K562 (cell line): ENCODE measurements around the gene NREP. TPM values are rescaled to one million over a fixed set of nuclear protein-coding genes. Genes with fewer than 3 reads are reported as not detected.

Source experiments
- ATAC-seq: fragments of 200-7000 bp; cut with Tn5 transposase; 3 replicates; pipeline ENCODE4 v1.9.1; 2020; ENCODE audit warnings: moderate library complexity
- BruUV-seq: library from RNA; stranded (reverse); fragments of 400-500 nt; replicated peaks from 2 replicates; lab custom pipeline; 2021; lab: Mats Ljungman, UMichigan
- CTCF ChIA-PET: fragments of 300-600 bp; formaldehyde crosslinking; extraction: SDS; loops from one replicate; lab custom pipeline; 2021; ENCODE audit warnings: low intra/inter-chr PET ratio; lab: Yijun Ruan, JAX
- POLR2A ChIA-PET: fragments of 300-600, 350-650 bp; sonication (Branson Sonifier 250); formaldehyde crosslinking; extraction: SDS; loops from one replicate; lab custom pipeline; 2021; ENCODE audit warnings: antibody characterized with exemption, inconsistent platforms; lab: Yijun Ruan, JAX
- DNase-seq, 4 experiments: peaks; one replicate each; pipeline versions ENCODE4 v3.0.0 to v3.0.0-alpha.2; 2011 to 2018; ENCODE audit warnings: low spot score in 3 of 4, mixed read lengths in 3 of 4; ENCODE audit errors: extremely low read depth in 1 of 4
- FAIRE-seq: peaks from 2 replicates; lab custom pipeline; 2011; peaks lifted over from hg19 to GRCh38; lab: Jason Lieb, UNC
- H2AFZ ChIP-seq: 2 replicates; pipeline ENCODE4 v1.6.0; 2011; ENCODE audit warnings: low read depth, low read length, control low read depth, inconsistent platforms
- H3K27ac ChIP-seq: fragments of 200-600 bp; 3 replicates; pipeline ENCODE4 v1.8.0; 2011; ENCODE audit warnings: low read depth, mild to moderate bottlenecking, control low read depth, inconsistent platforms, low read length, moderate library complexity, mixed read lengths; ENCODE audit errors: extremely low read depth
- H3K27me3 ChIP-seq, 2 experiments: fragments of 300-600 bp in 1 of 2; 2 replicates in 1 of 2; 3 replicates in 1 of 2; pipeline versions ENCODE4 v1.6.0 to v1.8.0; 2011; ENCODE audit warnings: inconsistent platforms in 2 of 2, low read length in 2 of 2, mild to moderate bottlenecking in 1 of 2, mixed read lengths in 1 of 2, moderate library complexity in 1 of 2; ENCODE audit not compliant: control insufficient read depth in 2 of 2, insufficient read depth in 2 of 2
- H3K36me3 ChIP-seq: fragments of 300-600 bp; 3 replicates; pipeline ENCODE4 v1.8.0; 2011; ENCODE audit warnings: mild to moderate bottlenecking, low read length, inconsistent platforms; ENCODE audit not compliant: control insufficient read depth, insufficient read depth
- H3K4me1 ChIP-seq, 2 experiments: fragments of 200-600 bp in 1 of 2; replicated peaks in 1 of 2; 2 replicates in 1 of 2; 3 replicates in 1 of 2; pipeline versions ENCODE4 v1.5.1 to v1.8.0; 2011; ENCODE audit warnings: inconsistent platforms in 2 of 2, low read length in 2 of 2, mild to moderate bottlenecking in 1 of 2, mixed read lengths in 1 of 2, moderate library complexity in 1 of 2; ENCODE audit not compliant: control insufficient read depth in 2 of 2, insufficient read depth in 2 of 2
- H3K4me2 ChIP-seq: 2 replicates; pipeline ENCODE4 v1.6.1; 2011; ENCODE audit warnings: low read length, control low read depth, inconsistent platforms, mixed read lengths; ENCODE audit not compliant: insufficient read depth
- H3K4me3 ChIP-seq: fragments of 200-600 bp; sonication (generic), shearing (Covaris generic); 2 replicates; pipeline ENCODE4 v1.5.1; 2016; ENCODE audit warnings: control low read depth, inconsistent platforms
- H3K79me2 ChIP-seq: fragments of 200-600 bp; 3 replicates; pipeline ENCODE4 v1.8.0; 2011; ENCODE audit warnings: low read length, inconsistent platforms; ENCODE audit not compliant: control insufficient read depth, insufficient read depth
- H3K9ac ChIP-seq, 2 experiments: 2 replicates each; pipeline versions ENCODE4 v1.6.0 to v1.6.1; 2011; ENCODE audit warnings: low read depth in 2 of 2, low read length in 2 of 2, control low read depth in 1 of 2, inconsistent platforms in 1 of 2, mild to moderate bottlenecking in 1 of 2, mixed read lengths in 1 of 2; ENCODE audit not compliant: insufficient read depth in 1 of 2
- H3K9me1 ChIP-seq: one replicate; pipeline ENCODE4 v1.6.0; 2011; ENCODE audit warnings: inconsistent platforms, mild to moderate bottlenecking, low read length, moderate library complexity; ENCODE audit not compliant: control insufficient read depth, insufficient read depth
- H3K9me3 ChIP-seq: replicated peaks from 2 replicates; pipeline ENCODE4 v1.5.1; 2011; ENCODE audit warnings: low read depth, low read length, inconsistent platforms; ENCODE audit not compliant: control insufficient read depth, insufficient read depth
- H4K20me1 ChIP-seq: replicated peaks from 2 replicates; pipeline ENCODE4 v1.6.1; 2011; ENCODE audit warnings: low read length, inconsistent platforms, mixed read lengths; ENCODE audit not compliant: control insufficient read depth, insufficient read depth
- LCOR ChIP-seq: sonication (generic); formaldehyde crosslinking; IDR thresholded peaks from 2 replicates; pipeline ENCODE4 v1.8.0; 2022; ENCODE audit warnings: mild to moderate bottlenecking, missing genetic modification reagents
- MBD2 ChIP-seq: sonication (generic); IDR thresholded peaks from 2 replicates; pipeline ENCODE4 v1.6.1; 2016; ENCODE audit warnings: low read depth, borderline replicate concordance
- PCBP2 ChIP-seq: fragments of 200-400 bp; formaldehyde crosslinking; IDR thresholded peaks from 2 replicates; pipeline ENCODE4 v1.6.1; 2018; ENCODE audit warnings: low read length, low read depth, mild to moderate bottlenecking, moderate library complexity; ENCODE audit not compliant: poor library complexity, severe bottlenecking
- RB1 ChIP-seq: fragments of 450-650 bp; IDR thresholded peaks from 2 replicates; pipeline ENCODE4 v1.6.1; 2017; ENCODE audit warnings: low read depth, mild to moderate bottlenecking
- SETDB1 ChIP-seq: IDR thresholded peaks from one replicate; pipeline ENCODE4 v1.6.1; 2012; ENCODE audit warnings: low read length, control low read depth, inconsistent platforms
- SPI1 ChIP-seq: IDR thresholded peaks from 2 replicates; pipeline ENCODE4 v1.6.1; 2011; ENCODE audit warnings: low read depth, low read length, control low read depth, borderline replicate concordance
- SRSF9 ChIP-seq: fragments of 200-400 bp; formaldehyde crosslinking; IDR thresholded peaks from 2 replicates; pipeline ENCODE4 v1.6.1; 2017; ENCODE audit warnings: low read depth, low read length, borderline replicate concordance
- TCF7 ChIP-seq: sonication (generic); IDR thresholded peaks from 2 replicates; pipeline ENCODE4 v1.6.1; 2016; ENCODE audit warnings: antibody characterized with exemption, borderline replicate concordance
- ZNF232 ChIP-seq: sonication (generic); formaldehyde crosslinking; IDR thresholded peaks from 2 replicates; pipeline ENCODE4 v1.8.0; 2022; ENCODE audit warnings: mild to moderate bottlenecking, missing genetic modification reagents
- ZNF24 ChIP-seq: fragments of 450-650 bp; IDR thresholded peaks from 2 replicates; pipeline ENCODE4 v1.6.1; 2016
- WGBS: fragments of 100-300 bp; shearing (Covaris generic); methylation state at CpG from one replicate; pipeline ENCODE4 v1.1.6; 2016; ENCODE audit warnings: low coverage, mixed read lengths; ENCODE audit not compliant: insufficient coverage; ENCODE audit errors: missing lambda C conversion rate; 5-methylcytosine and 5-hydroxymethylcytosine counted together
- in situ Hi-C: fragments of 300-500 bp; cut with MboI; formaldehyde crosslinking; loops from 4 replicates; pipeline ENCODE4 v1.15.0; 2018; ENCODE audit warnings: inconsistent platforms, mixed read lengths
- intact Hi-C: fragments of 100-400 bp; cut with micrococcal nuclease; formaldehyde crosslinking; loops from 2 replicates; pipeline ENCODE4 v1.14.2; 2022
- polyA plus RNA-seq, 8 experiments: library from polyadenylated mRNA; depleted of rRNA in 4 of 8; stranded (reverse) in 5 of 8; unstranded in 3 of 8; fragments of >200 nt; fragmentation: Nextera tagmentation in 2 of 8; fragmentation: Illumina TruSeq in 1 of 8; extraction: Ambion mirVana in 2 of 8; extraction: Trizol in 1 of 8; gene quantifications; 2 replicates each; pipeline versions ENCODE4 v1.2.1 to v1.2.3, GENCODE V29; 2011 to 2014; ENCODE audit warnings: inconsistent platforms in 1 of 8, missing spikeins in 1 of 8
- total RNA-seq, 7 experiments: library from RNA; depleted of rRNA in 6 of 7; stranded (reverse); fragments of >200 nt in 6 of 7; fragmentation: Illumina TruSeq in 2 of 7; extraction: Trizol in 2 of 7; gene quantifications; 2 replicates each; pipeline versions ENCODE4 v1.2.1 to v1.2.3, GENCODE V29; 2011 to 2021; ENCODE audit warnings: low replicate concordance in 1 of 7
- TF ChIP-seq, protein P1 (sequence below): fragments of 250-450 bp; sonication (Bioruptor Pico); IDR thresholded peaks from 2 replicates; pipeline ENCODE4 v1.8.0; 2021; ENCODE audit warnings: mild to moderate bottlenecking, moderate library complexity
- TF ChIP-seq, protein P2 (sequence below): fragments of 250-450 bp; sonication (Bioruptor Pico); IDR thresholded peaks from 2 replicates; pipeline ENCODE4 v1.5.0; 2021
- TF ChIP-seq, protein P3 (sequence below): fragments of 250-450 bp; sonication (Bioruptor Pico); IDR thresholded peaks from 2 replicates; pipeline ENCODE4 v1.4.0; 2020; ENCODE audit warnings: mild to moderate bottlenecking, moderate library complexity
- TF ChIP-seq, protein P4 (sequence below): fragments of 250-450 bp; sonication (Bioruptor Pico); IDR thresholded peaks from 2 replicates; pipeline ENCODE4 v1.4.0; 2020

The NREP gene
- total and polyA plus RNA-seq, 9 of the 15 experiments (the other 6 are each of a cell fraction or from before 2014, with no cell fraction given) = 0.08 to 0.58 (median 0.23) TPM; not detected in 1

DNA sequence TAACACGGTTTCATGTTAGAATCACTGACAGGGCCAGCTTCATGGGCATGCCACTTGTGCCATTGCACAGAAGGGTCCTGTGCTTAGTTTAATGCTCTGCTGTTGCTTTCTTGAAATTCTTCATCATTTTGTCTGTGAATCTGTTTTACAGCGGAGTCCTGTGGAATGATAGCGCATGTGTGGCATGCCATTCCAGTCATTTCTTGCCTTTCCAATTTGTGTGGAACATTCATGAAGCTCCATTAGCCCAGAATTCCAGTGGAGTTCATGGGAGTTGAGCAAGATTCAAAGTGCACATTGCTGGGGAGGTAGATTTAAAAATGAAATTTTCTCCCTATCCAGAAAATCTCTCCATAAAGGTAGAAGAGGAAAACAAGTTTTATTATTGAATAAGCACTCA is 43.4 kb upstream of the NREP start:
- intact Hi-C loops = no loop called here
- ATAC-seq = no peak
- no peak for DNase-seq
- H3K27me3 ChIP-seq = no peaks in the 10 kb centered on the region
- H2AFZ ChIP-seq = no peak overlapping the region
- no peak overlapping the region for H3K4me3 ChIP-seq
- no peaks in the 10 kb centered on the region for H4K20me1 ChIP-seq
- CTCF ChIA-PET = no interaction called here
- no peaks in the 10 kb centered on the region for H3K9me3 ChIP-seq
- in situ Hi-C loops = no loop called here
- no peak for FAIRE-seq
- H3K36me3 ChIP-seq = no peaks in the 10 kb centered on the region
- H3K9me1 ChIP-seq = no peaks in the 10 kb centered on the region
- H3K27ac ChIP-seq = no peak overlapping the region
- BruUV-seq = no TSS peak
- H3K4me1 ChIP-seq = no peaks in the 10 kb centered on the region
- no peaks in the 10 kb centered on the region for H3K79me2 ChIP-seq
- WGBS = 0% methylated on average over 3 of the region's 3 CpGs
- TF ChIP-seq LCOR (CRISPR knock-in tag) = no peak
- TF ChIP-seq, protein P1, sequence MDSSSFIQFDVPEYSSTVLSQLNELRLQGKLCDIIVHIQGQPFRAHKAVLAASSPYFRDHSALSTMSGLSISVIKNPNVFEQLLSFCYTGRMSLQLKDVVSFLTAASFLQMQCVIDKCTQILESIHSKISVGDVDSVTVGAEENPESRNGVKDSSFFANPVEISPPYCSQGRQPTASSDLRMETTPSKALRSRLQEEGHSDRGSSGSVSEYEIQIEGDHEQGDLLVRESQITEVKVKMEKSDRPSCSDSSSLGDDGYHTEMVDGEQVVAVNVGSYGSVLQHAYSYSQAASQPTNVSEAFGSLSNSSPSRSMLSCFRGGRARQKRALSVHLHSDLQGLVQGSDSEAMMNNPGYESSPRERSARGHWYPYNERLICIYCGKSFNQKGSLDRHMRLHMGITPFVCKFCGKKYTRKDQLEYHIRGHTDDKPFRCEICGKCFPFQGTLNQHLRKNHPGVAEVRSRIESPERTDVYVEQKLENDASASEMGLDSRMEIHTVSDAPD (CRISPR knock-in tag) = no peak
- TF ChIP-seq SRSF9 = no peak
- TF ChIP-seq MBD2 = no peak
- TF ChIP-seq SPI1 = no peak
- no peak for TF ChIP-seq ZNF232 (CRISPR knock-in tag)
- no peak for TF ChIP-seq TCF7
- TF ChIP-seq, protein P2, sequence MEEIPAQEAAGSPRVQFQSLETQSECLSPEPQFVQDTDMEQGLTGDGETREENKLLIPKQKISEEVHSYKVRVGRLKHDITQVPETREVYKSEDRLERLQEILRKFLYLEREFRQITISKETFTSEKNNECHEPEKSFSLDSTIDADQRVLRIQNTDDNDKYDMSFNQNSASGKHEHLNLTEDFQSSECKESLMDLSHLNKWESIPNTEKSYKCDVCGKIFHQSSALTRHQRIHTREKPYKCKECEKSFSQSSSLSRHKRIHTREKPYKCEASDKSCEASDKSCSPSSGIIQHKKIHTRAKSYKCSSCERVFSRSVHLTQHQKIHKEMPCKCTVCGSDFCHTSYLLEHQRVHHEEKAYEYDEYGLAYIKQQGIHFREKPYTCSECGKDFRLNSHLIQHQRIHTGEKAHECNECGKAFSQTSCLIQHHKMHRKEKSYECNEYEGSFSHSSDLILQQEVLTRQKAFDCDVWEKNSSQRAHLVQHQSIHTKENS = no peak
- TF ChIP-seq ZNF24 = no peak
- TF ChIP-seq, protein P3, sequence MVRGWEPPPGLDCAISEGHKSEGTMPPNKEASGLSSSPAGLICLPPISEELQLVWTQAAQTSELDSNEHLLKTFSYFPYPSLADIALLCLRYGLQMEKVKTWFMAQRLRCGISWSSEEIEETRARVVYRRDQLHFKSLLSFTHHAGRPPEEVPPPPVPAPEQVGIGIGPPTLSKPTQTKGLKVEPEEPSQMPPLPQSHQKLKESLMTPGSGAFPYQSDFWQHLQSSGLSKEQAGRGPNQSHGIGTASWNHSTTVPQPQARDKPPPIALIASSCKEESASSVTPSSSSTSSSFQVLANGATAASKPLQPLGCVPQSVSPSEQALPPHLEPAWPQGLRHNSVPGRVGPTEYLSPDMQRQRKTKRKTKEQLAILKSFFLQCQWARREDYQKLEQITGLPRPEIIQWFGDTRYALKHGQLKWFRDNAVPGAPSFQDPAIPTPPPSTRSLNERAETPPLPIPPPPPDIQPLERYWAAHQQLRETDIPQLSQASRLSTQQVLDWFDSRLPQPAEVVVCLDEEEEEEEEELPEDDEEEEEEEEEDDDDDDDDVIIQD (CRISPR knock-in tag) = no peak
- no peak for TF ChIP-seq PCBP2
- no peak for TF ChIP-seq SETDB1
- TF ChIP-seq, protein P4, sequence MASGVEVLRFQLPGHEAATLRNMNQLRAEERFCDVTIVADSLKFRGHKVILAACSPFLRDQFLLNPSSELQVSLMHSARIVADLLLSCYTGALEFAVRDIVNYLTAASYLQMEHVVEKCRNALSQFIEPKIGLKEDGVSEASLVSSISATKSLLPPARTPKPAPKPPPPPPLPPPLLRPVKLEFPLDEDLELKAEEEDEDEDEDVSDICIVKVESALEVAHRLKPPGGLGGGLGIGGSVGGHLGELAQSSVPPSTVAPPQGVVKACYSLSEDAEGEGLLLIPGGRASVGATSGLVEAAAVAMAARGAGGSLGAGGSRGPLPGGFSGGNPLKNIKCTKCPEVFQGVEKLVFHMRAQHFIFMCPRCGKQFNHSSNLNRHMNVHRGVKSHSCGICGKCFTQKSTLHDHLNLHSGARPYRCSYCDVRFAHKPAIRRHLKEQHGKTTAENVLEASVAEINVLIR (CRISPR knock-in tag) = no peak
- no peak for TF ChIP-seq RB1
- H3K4me2 ChIP-seq = no peak overlapping the region
- POLR2A ChIA-PET = no interaction called here
- no peak overlapping the region for H3K9ac ChIP-seq
